Renal pelvis (tissue), 3 donors: ENCODE measurements around the gene ZNF32. TPM values are rescaled to one million over a fixed set of nuclear protein-coding genes. Genes with fewer than 3 reads are reported as not detected.

Source experiments
- polyA plus RNA-seq, 3 donors: library from polyadenylated mRNA; unstranded; fragments of 120-200 nt; gene quantifications; one replicate each; pipeline ENCODE4 v1.2.1, GENCODE V29; 2013; ENCODE audit not compliant: insufficient read length in 3 of 3

Gene ZNF32
- polyA plus RNA-seq, 3 donors: 62.8 to 65.6 (median 65.2) TPM

Other genes with a start within 250 kb of the ZNF32 start
- gene HNRNPF, start 239.7 kb downstream of the ZNF32 start, polyA plus RNA-seq: 100 to 1,000 TPM; 207 to 237 (median 223) TPM
- 10 to 100 TPM in 2 of 3 donors, 1 to 10 TPM in 1; 9.2 to 14.7 (median 14.2) TPM for gene ZNF487, start 211.8 kb downstream of the ZNF32 start, polyA plus RNA-seq
- gene ZNF239, start 74.3 kb downstream of the ZNF32 start, polyA plus RNA-seq: 10 to 100 TPM; 11.7 to 13.6 (median 13.6) TPM
- 1 to 10 TPM; 4.2 to 5.8 (median 5.1) TPM for gene ZNF485, start 42.4 kb downstream of the ZNF32 start, polyA plus RNA-seq